ENCODE results near the gene LGALS9C. TPM values are rescaled to one million over a fixed set of nuclear protein-coding genes. Genes with fewer than 3 reads are reported as not detected.
"Not testable (repeated sequence)": the region's sequence is repeated elsewhere in the genome, so short reads cannot be mapped to it uniquely, and the experiment has no call there.

The LGALS9C gene
- total RNA-seq, 1 donor from 2014 or later = not detected

DNA sequence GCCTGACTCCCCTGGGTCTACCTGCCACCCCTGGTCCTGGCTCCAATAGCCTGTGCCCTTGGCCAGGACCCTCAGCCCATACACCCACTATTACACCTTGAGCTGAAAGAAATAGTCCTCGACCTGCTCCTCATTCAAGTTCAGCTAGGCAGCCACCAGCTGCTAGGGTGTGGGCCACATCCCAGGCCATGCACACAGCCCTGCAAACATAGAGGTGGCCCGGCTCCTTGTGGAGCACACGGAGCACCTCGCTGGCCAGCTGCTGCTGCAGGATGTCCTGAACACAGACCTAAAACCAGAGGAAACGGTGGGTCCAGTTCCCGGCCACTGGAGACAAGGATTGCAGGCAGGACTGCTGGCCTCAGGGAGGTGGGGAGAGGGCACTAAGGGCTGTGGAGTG lies 22.5 kb downstream of the LGALS9C start:
- not testable (repeated sequence) for H3K27me3 ChIP-seq (ENCODE audit: control insufficient read depth in 3 of 3, insufficient read depth in 3 of 3, low read length in 3 of 3); H3K4me1 ChIP-seq (ENCODE audit: control insufficient read depth in 3 of 3, insufficient read depth in 3 of 3, low read length in 3 of 3); H3K4me3 ChIP-seq (ENCODE audit: low read length in 3 of 3); H3K36me3 ChIP-seq (ENCODE audit: control insufficient read depth in 3 of 3, insufficient read depth in 3 of 3, low read length in 3 of 3); H3K9ac ChIP-seq (ENCODE audit: low read depth in 1 of 3, low read length in 3 of 3); H3K9me3 ChIP-seq (ENCODE audit: control insufficient read depth in 3 of 3, low read length in 3 of 3); H3K27ac ChIP-seq (ENCODE audit: low read depth, low read length)

DNA sequence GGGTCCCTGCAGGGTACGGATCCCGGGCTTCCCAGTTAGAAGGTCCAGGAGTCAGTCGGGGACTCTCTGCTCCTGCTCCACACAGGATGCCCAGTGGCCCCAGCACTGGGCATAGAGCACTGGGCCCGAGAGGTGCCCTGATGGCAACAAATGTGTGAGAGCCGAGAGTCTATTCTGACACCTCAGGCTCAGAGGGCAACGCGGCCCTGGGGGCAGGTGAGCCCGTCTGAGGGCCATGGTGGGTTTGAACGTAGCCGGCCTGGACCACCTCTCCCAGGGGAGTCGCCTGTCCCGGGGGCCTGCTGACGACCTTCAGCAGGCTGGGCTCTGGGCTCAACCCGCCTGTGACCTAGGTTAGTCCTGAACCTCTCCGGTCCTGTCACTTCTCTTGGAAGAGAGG lies 23.2 kb downstream of the LGALS9C start:
- not testable (repeated sequence) for H3K9me3 ChIP-seq (ENCODE audit: control insufficient read depth in 3 of 3, low read length in 3 of 3); H3K27ac ChIP-seq (ENCODE audit: low read depth, low read length); H3K36me3 ChIP-seq (ENCODE audit: control insufficient read depth in 3 of 3, insufficient read depth in 3 of 3, low read length in 3 of 3); H3K27me3 ChIP-seq (ENCODE audit: control insufficient read depth in 3 of 3, insufficient read depth in 3 of 3, low read length in 3 of 3); H3K4me3 ChIP-seq (ENCODE audit: low read length in 3 of 3); H3K4me1 ChIP-seq (ENCODE audit: control insufficient read depth in 3 of 3, insufficient read depth in 3 of 3, low read length in 3 of 3); H3K9ac ChIP-seq (ENCODE audit: low read depth in 1 of 3, low read length in 3 of 3)

DNA sequence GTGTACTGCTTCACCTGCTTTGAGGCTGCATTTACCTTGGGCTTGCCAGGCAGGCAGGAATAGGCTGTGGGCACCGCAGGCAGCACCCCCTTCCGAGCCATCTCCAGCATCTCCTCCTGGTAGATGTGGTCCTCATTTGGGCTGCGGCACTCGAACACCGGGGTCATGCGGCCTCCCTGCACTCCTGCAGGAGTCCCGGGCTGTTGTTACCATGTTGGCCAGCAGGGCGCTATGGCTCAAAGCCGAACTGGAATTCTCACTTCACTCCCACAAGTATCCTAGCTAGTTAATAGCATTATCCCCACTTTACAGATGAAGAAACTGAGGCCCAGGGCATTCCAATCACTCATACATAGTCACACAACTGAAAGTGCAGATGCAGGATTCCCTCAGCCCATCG lies 23.7 kb downstream of the LGALS9C start:
- H3K36me3 ChIP-seq (ENCODE audit: control insufficient read depth in 3 of 3, insufficient read depth in 3 of 3, low read length in 3 of 3); H3K27me3 ChIP-seq (ENCODE audit: control insufficient read depth in 3 of 3, insufficient read depth in 3 of 3, low read length in 3 of 3); H3K4me1 ChIP-seq (ENCODE audit: control insufficient read depth in 3 of 3, insufficient read depth in 3 of 3, low read length in 3 of 3); H3K4me3 ChIP-seq (ENCODE audit: low read length in 3 of 3); H3K27ac ChIP-seq (ENCODE audit: low read depth, low read length); H3K9ac ChIP-seq (ENCODE audit: low read depth in 1 of 3, low read length in 3 of 3); H3K9me3 ChIP-seq (ENCODE audit: control insufficient read depth in 3 of 3, low read length in 3 of 3): not testable (repeated sequence)

DNA sequence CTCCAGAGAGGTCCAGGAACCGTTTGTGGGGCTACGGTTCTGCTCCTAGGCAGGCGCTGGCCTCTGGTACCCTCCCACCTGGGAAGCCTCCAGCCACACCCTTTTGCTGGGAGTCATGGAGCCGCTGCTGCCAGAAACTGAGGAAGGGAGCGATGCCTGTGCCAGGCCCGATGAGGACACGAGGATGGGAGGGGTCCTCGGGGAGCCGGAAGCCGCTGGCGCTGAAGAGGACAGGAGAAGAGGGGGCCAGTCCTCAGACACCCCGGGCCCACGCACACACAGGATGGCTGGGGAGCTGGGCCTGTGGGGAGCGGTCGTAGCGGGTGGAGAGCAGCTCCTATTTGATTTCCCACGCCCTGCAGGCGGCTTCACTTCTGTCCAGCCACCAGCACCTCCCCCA lies 24.2 kb downstream of the LGALS9C start:
- H3K4me3 ChIP-seq (ENCODE audit: low read length in 3 of 3); H3K27ac ChIP-seq (ENCODE audit: low read depth, low read length); H3K27me3 ChIP-seq (ENCODE audit: control insufficient read depth in 3 of 3, insufficient read depth in 3 of 3, low read length in 3 of 3); H3K36me3 ChIP-seq (ENCODE audit: control insufficient read depth in 3 of 3, insufficient read depth in 3 of 3, low read length in 3 of 3); H3K9me3 ChIP-seq (ENCODE audit: control insufficient read depth in 3 of 3, low read length in 3 of 3); H3K4me1 ChIP-seq (ENCODE audit: control insufficient read depth in 3 of 3, insufficient read depth in 3 of 3, low read length in 3 of 3); H3K9ac ChIP-seq (ENCODE audit: low read depth in 1 of 3, low read length in 3 of 3): not testable (repeated sequence)

DNA sequence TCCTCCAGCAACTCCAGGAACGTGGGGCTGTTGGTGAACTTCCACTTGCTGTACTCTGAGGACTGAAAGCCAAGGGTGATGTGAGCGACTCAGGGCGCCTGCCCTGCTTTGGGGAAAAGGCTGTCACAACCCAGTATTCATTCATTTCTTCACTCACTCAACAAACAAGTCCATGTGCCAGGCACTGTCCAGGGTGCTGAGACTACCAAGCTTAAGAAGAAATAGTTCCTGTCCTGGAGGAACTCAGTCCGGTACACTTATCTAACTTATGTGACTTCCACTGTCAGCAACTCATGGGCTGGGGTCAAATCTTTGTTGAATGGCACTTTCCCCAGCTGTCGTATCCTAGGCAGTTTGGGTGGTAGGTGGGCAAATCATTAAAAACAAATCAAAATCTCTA lies 26.6 kb downstream of the LGALS9C start:
- H3K27ac ChIP-seq (ENCODE audit: low read depth, low read length); H3K4me3 ChIP-seq (ENCODE audit: low read length in 3 of 3); H3K4me1 ChIP-seq (ENCODE audit: control insufficient read depth in 3 of 3, insufficient read depth in 3 of 3, low read length in 3 of 3); H3K27me3 ChIP-seq (ENCODE audit: control insufficient read depth in 3 of 3, insufficient read depth in 3 of 3, low read length in 3 of 3); H3K9ac ChIP-seq (ENCODE audit: low read depth in 1 of 3, low read length in 3 of 3); H3K36me3 ChIP-seq (ENCODE audit: control insufficient read depth in 3 of 3, insufficient read depth in 3 of 3, low read length in 3 of 3); H3K9me3 ChIP-seq (ENCODE audit: control insufficient read depth in 3 of 3, low read length in 3 of 3): not testable (repeated sequence)

DNA sequence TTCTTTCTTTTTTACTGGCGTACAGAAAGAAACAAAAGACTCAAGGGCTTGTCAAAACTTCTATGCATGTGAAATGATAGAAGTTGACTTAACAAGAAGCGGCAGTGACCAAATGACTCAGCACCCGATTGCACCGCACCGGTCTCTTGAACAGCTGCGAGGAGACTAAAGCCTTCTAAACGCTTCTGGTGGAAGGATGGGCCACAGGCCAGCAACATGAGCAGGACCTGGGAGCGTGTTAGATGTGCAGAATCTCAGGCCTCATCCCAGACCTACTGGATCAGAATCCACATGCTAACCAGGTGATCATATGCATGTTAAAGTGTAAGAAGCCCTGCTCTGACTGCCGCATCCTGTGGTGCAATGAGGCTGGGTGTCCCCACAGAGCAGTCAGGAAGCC lies 31.1 kb downstream of the LGALS9C start:
- H3K4me3 ChIP-seq (ENCODE audit: low read length in 3 of 3); H3K9ac ChIP-seq (ENCODE audit: low read depth in 1 of 3, low read length in 3 of 3); H3K27me3 ChIP-seq (ENCODE audit: control insufficient read depth in 3 of 3, insufficient read depth in 3 of 3, low read length in 3 of 3); H3K36me3 ChIP-seq (ENCODE audit: control insufficient read depth in 3 of 3, insufficient read depth in 3 of 3, low read length in 3 of 3); H3K4me1 ChIP-seq (ENCODE audit: control insufficient read depth in 3 of 3, insufficient read depth in 3 of 3, low read length in 3 of 3); H3K9me3 ChIP-seq (ENCODE audit: control insufficient read depth in 3 of 3, low read length in 3 of 3); H3K27ac ChIP-seq (ENCODE audit: low read depth, low read length): not testable (repeated sequence)

DNA sequence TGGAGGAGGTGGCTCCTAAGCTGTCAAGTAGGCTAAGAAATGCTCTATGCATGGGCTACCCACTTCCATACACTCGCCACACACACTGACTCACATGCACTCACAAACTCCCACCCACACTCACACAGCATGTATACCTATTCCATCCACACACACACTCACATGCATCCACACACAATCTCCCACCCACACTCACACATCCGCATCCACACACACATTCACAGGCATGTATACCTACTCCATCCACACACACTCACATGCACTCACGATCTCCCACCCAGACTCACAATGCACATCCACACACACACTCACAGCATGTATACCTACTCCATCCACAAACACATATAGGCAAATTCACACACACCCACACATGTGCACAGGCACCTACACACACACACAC lies 32.1 kb downstream of the LGALS9C start:
- H3K27ac ChIP-seq (ENCODE audit: low read depth, low read length); H3K9ac ChIP-seq (ENCODE audit: low read depth in 1 of 3, low read length in 3 of 3); H3K9me3 ChIP-seq (ENCODE audit: control insufficient read depth in 3 of 3, low read length in 3 of 3); H3K4me3 ChIP-seq (ENCODE audit: low read length in 3 of 3); H3K4me1 ChIP-seq (ENCODE audit: control insufficient read depth in 3 of 3, insufficient read depth in 3 of 3, low read length in 3 of 3); H3K27me3 ChIP-seq (ENCODE audit: control insufficient read depth in 3 of 3, insufficient read depth in 3 of 3, low read length in 3 of 3); H3K36me3 ChIP-seq (ENCODE audit: control insufficient read depth in 3 of 3, insufficient read depth in 3 of 3, low read length in 3 of 3): not testable (repeated sequence)

DNA sequence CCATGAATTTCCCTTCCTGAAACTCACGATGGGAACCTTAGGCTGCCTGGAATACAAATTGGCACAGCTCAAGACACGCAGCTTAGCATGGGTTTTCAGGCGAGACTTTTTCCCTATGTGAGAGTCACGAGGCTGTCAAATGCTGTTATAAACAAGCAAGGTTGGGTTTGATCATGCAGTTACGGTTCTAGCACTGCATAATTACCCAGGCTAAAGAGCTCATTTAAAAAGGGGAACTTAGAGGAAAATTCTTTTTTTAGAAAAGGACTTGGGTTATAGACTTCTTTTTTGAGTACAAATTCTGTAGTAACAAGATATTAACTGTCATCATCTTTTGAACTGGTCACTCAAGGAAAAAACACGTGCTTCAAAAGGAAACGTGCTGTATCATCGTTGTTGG lies 44.5 kb downstream of the LGALS9C start:
- not testable (repeated sequence) for H3K4me1 ChIP-seq (ENCODE audit: control insufficient read depth in 3 of 3, insufficient read depth in 3 of 3, low read length in 3 of 3); H3K9ac ChIP-seq (ENCODE audit: low read depth in 1 of 3, low read length in 3 of 3); H3K9me3 ChIP-seq (ENCODE audit: control insufficient read depth in 3 of 3, low read length in 3 of 3); H3K4me3 ChIP-seq (ENCODE audit: low read length in 3 of 3); H3K27ac ChIP-seq (ENCODE audit: low read depth, low read length); H3K36me3 ChIP-seq (ENCODE audit: control insufficient read depth in 3 of 3, insufficient read depth in 3 of 3, low read length in 3 of 3); H3K27me3 ChIP-seq (ENCODE audit: control insufficient read depth in 3 of 3, insufficient read depth in 3 of 3, low read length in 3 of 3)

DNA sequence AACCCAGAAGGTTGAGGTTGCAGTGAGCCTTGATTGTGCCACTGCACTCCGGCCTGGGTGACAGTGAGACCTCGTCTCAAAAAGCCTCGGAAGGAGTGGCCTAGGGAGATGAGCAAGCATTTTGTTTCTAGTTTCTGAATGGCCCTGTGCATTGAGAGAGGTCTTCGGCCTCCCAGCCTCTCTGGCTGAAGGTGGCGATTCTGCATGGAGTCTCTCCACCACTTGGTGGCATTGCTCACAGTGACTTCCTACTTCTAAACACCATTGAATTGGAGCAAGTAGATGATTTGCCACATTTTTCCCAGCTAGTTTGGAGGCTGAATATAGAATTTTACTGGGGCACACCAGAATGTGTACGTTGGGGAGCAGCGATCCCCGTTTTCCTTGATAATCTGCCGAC lies 48.4 kb downstream of the LGALS9C start:
- not testable (repeated sequence) for H3K27me3 ChIP-seq (ENCODE audit: control insufficient read depth in 3 of 3, insufficient read depth in 3 of 3, low read length in 3 of 3); H3K4me1 ChIP-seq (ENCODE audit: control insufficient read depth in 3 of 3, insufficient read depth in 3 of 3, low read length in 3 of 3); H3K9ac ChIP-seq (ENCODE audit: low read depth in 1 of 3, low read length in 3 of 3); H3K9me3 ChIP-seq (ENCODE audit: control insufficient read depth in 3 of 3, low read length in 3 of 3); H3K4me3 ChIP-seq (ENCODE audit: low read length in 3 of 3); H3K36me3 ChIP-seq (ENCODE audit: control insufficient read depth in 3 of 3, insufficient read depth in 3 of 3, low read length in 3 of 3); H3K27ac ChIP-seq (ENCODE audit: low read depth, low read length)

DNA sequence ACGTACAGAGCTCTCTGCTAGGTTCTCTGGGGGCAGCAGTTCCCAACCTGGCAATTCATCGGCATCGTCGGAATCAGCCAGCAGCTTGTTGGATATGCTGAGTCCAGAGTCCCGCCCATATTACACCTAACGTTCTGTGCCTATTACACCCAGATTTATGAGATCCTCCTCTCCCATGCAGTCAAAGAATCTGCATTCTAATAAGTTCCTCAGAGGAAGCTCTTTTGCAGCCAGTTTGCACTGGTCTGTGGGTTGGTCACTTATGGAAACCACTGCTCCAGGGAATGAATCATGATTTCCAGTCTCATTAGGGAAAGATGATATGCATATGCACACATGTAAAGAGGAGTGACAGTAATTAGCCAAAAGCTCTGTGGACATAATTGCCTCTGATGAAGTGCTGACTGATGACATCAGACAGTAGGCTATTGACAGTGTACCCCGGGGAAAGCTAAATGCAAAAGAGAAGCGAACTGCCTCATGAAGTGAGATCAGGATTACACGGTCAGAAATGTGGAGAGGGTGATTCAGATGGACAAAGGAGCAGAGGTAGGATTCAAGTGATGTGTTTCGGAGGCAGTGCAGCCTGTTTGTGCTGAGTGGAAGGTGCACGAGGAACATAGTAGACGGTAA lies 49.7 kb downstream of the LGALS9C start:
- not testable (repeated sequence) for H3K4me1 ChIP-seq (ENCODE audit: control insufficient read depth in 3 of 3, insufficient read depth in 3 of 3, low read length in 3 of 3); H3K36me3 ChIP-seq (ENCODE audit: control insufficient read depth in 3 of 3, insufficient read depth in 3 of 3, low read length in 3 of 3); H3K27me3 ChIP-seq (ENCODE audit: control insufficient read depth in 3 of 3, insufficient read depth in 3 of 3, low read length in 3 of 3); H3K4me3 ChIP-seq (ENCODE audit: low read length in 3 of 3); H3K9ac ChIP-seq (ENCODE audit: low read depth in 1 of 3, low read length in 3 of 3); H3K9me3 ChIP-seq (ENCODE audit: control insufficient read depth in 3 of 3, low read length in 3 of 3); H3K27ac ChIP-seq (ENCODE audit: low read depth, low read length)

DNA sequence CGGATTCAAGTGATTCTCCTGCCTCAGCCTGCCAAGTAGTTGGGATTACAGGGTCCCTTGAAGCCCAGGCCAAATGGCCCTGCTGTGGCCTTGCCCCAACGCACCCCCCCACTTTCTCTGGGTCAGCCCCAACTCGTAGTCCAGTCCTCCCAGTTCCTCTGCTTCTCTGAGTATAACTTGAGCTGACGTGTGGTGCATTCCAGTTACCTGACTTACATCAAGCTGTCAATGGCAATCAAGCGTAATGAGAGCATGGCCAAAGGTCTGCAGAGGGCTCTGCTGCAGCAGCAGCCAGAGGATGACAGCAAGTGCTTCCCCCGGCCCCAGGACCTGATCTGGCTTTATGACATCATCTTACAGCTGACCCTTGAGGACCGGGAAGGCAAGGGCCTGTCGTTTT lies 50.8 kb downstream of the LGALS9C start:
- H3K9me3 ChIP-seq (ENCODE audit: control insufficient read depth in 3 of 3, low read length in 3 of 3); H3K4me1 ChIP-seq (ENCODE audit: control insufficient read depth in 3 of 3, insufficient read depth in 3 of 3, low read length in 3 of 3); H3K27me3 ChIP-seq (ENCODE audit: control insufficient read depth in 3 of 3, insufficient read depth in 3 of 3, low read length in 3 of 3); H3K4me3 ChIP-seq (ENCODE audit: low read length in 3 of 3); H3K27ac ChIP-seq (ENCODE audit: low read depth, low read length); H3K9ac ChIP-seq (ENCODE audit: low read depth in 1 of 3, low read length in 3 of 3); H3K36me3 ChIP-seq (ENCODE audit: control insufficient read depth in 3 of 3, insufficient read depth in 3 of 3, low read length in 3 of 3): not testable (repeated sequence)
